Measurements from ENCODE around the gene MYOCD.

GRCh38 chr17:12632785-12633184, 32.9 kb upstream of the MYOCD start:
- no peak for TF ChIP-seq POLR2A (IDR thresholded peaks at IDR 0.05)
- no peak for TF ChIP-seq CTCF (IDR thresholded peaks at IDR 0.05)
- no peak for TF ChIP-seq POLR2AphosphoS5 (IDR thresholded peaks at IDR 0.05)
